SK-MEL-5 (cell line): Measurements from ENCODE around the gene ACKR3. TPM values are rescaled to one million over a fixed set of nuclear protein-coding genes. Genes with fewer than 3 reads are reported as not detected.

ENCODE experiments used
- DNase-seq: peaks from one replicate; pipeline ENCODE4 v3.0.0-alpha.2; 2016; ENCODE audit warnings: low read depth, low spot score
- in situ Hi-C: cut with HindIII; loops from 2 replicates; pipeline ENCODE4 v1.10.0; 2016; ENCODE audit warnings: low sequenced_read_pairs, high pct_unique_total_duplicates, low pct_unique_long_range_greater_than_20kb
- total RNA-seq: library from RNA; depleted of rRNA; stranded (reverse); fragments of >200 nt; shearing (Covaris generic); gene quantifications from 2 replicates; pipeline ENCODE4 v1.2.3, GENCODE V29; 2014

Gene ACKR3
- total RNA-seq, 1 experiment from 2014 or later: not detected

GRCh38 chr2:236629961-236630872 lies 60.6 kb downstream of the ACKR3 start:
- DNase-seq: no peak
- in situ Hi-C loops: no loop called here

DNA sequence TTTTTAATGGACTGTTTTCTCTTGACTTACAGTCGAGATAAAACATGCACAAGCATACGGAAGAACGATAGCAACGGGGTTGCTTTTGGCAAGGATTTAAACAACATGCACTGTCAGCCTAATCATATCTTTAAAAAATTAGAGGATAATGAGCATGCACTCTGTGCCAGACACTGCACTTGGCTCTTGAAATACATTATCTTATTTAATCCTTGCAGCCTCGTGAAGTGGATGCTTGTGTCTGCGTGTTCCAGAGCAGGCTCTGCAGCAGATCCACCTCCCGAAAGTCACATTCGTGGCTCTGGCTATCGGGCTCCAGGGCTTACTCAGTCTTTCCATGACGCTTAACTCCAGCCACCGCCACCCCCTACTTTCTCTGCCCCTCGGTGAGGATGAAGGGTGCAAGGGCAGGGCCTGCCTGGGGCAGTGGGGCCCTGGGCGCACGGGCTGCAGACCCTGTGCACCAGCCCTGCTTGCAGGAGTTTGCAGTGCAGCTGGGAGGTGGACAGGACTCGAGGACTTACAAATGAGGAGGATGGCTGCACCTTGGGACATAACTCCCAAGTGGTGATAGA lies 61.7 kb downstream of the ACKR3 start:
- no peak for DNase-seq
- in situ Hi-C loops: no loop called here

- no peak for DNase-seq
Measured at GRCh38 chr2:236631856-236632291, 62.2 kb downstream of the ACKR3 start.

More at GRCh38 chr2:236631856-236632291, 62.2 kb downstream of the ACKR3 start:
- in situ Hi-C loops: no loop called here
